ENCODE measurements around the gene ZNF664. TPM values are rescaled to one million over a fixed set of nuclear protein-coding genes. Genes with fewer than 3 reads are reported as not detected.

The ZNF664 gene
- total RNA-seq, 1 experiment from 2014 or later: 36.0 TPM

DNA sequence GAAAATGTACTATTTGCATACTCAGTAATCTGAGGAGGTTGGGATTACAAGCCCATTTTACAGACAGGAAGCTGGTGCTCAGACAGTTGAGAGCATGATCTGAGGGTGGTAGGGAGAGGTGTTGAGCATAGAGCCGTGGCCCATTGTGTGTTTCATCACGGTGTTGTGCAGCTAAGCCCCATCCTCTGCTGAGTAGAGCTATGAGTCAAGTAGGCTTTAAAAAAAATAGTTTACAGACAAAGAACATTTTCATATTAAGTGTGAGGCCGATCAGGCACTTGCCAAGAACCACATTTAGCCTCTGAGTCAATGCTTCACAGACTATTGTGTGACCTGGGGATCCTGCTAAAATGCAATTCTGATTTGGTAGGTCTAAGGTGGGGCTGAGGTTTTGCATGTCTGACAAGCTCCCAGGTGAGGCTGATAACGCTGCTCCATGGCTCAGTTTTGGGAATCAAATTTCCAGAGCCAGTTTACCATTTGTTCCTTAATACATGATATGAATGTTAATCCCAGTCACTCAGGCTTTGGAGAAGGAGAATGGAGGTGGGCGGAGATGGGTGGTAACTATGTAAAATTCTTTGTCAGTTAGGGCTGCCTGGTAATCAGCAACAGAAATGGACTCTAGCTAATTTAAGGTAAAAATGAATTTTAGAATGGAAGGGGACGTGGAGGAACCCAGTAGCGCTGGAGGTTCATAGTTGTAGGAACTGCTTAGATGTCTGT is 22.2 kb downstream of the ZNF664 start:
- Histone ChIP-seq H3K27me3 (replicated peaks) (no peaks in the 10 kb centered on the region), H3K4me3 (no peak overlapping the region), H3K36me3 (peaks cover 22% of the 10 kb centered on the region), H3K4me1 (replicated peaks) (peaks cover 8% of the 10 kb centered on the region; the same call in 1 of the 2 replicates), H3K27ac (no peak overlapping the region), H3K9me3 (replicated peaks) (no peaks in the 10 kb centered on the region)
- peak in 1 of 2 experiments; percentile 2 for DNase-seq (ENCODE audit: low read depth in 1 of 2, low spot score in 2 of 2)

- H3K9me3 ChIP-seq (replicated peaks): no peaks in the 10 kb centered on the region
- peaks cover 8% of the 10 kb centered on the region; the same call in 1 of the 2 replicates for H3K4me1 ChIP-seq (replicated peaks)
- DNase-seq (ENCODE audit: low read depth in 1 of 2, low spot score in 2 of 2): no peak
- no peak overlapping the region for H3K27ac ChIP-seq
- H3K36me3 ChIP-seq: peaks cover 20% of the 10 kb centered on the region
- H3K4me3 ChIP-seq: no peak overlapping the region
- H3K27me3 ChIP-seq (replicated peaks): no peaks in the 10 kb centered on the region
Observed at GRCh38 chr12:123996581-123996980, 23.6 kb downstream of the ZNF664 start.

DNA sequence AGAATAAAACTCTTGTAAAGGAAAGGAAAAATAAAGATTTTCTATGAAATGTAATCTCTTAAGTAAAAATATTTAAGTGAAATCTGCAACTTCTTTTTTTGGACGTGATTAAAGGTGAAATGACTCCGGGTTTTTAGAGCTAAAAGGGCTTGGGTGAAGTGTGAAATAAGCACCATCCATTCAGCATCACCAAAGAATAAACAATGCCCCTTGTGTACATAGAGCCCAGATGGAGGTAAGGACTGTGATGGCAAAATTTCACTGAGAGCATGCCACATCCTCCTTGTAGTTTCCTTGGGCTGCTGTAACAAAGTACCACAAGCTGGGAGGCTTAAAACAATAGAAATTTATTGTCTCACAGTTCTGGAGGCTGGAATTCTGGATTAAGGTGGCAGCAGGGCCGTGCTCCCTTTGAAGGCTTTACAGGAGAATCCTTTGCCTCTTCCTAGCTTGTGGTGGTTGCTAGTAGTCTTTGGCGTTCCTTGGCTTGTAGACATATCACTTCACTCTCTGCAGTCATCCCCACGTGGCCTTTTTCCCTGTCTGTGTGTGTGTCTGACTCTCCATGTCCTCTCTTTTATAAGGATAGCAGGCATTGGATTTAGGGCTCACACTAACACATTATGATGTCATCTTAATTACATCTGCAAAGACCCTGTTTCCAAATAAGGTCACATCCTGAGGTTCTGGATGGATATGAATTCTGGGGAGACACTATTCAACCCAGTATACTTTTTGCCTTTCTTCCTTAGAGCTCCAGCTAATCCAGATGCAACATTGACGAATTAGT is 24.2 kb downstream of the ZNF664 start:
- H3K9me3 ChIP-seq (replicated peaks): no peaks in the 10 kb centered on the region
- H3K4me3 ChIP-seq: no peak overlapping the region
- DNase-seq (ENCODE audit: low read depth in 1 of 2, low spot score in 2 of 2): no peak
- H3K27ac ChIP-seq: no peak overlapping the region
- H3K4me1 ChIP-seq (replicated peaks): peaks cover 8% of the 10 kb centered on the region; the same call in 1 of the 2 replicates
- H3K27me3 ChIP-seq (replicated peaks): no peaks in the 10 kb centered on the region
- peaks cover 20% of the 10 kb centered on the region for H3K36me3 ChIP-seq

DNA sequence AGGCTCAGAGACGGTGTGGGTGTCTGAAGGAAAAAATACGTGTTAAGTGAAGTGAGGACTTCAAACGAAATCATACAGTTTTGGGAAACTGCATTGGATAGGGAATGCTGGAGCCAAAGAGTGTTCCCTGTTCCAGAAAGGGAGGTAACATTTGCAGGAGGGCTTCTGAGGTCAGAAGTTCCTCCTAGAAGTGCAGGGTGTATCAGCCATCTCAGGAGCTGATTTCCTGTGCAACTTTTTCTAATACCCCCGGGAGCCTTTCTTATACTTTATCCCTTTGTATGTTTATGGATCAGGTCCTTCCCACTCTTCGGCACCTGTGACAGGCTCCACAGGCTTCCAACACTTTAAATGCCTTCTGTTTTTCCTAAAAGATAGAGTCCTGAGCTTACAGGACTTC is 24.9 kb downstream of the ZNF664 start:
- no peak for DNase-seq (ENCODE audit: low read depth in 1 of 2, low spot score in 2 of 2)
- no peaks in the 10 kb centered on the region for H3K27me3 ChIP-seq (replicated peaks)
- no peak overlapping the region for H3K27ac ChIP-seq

DNA sequence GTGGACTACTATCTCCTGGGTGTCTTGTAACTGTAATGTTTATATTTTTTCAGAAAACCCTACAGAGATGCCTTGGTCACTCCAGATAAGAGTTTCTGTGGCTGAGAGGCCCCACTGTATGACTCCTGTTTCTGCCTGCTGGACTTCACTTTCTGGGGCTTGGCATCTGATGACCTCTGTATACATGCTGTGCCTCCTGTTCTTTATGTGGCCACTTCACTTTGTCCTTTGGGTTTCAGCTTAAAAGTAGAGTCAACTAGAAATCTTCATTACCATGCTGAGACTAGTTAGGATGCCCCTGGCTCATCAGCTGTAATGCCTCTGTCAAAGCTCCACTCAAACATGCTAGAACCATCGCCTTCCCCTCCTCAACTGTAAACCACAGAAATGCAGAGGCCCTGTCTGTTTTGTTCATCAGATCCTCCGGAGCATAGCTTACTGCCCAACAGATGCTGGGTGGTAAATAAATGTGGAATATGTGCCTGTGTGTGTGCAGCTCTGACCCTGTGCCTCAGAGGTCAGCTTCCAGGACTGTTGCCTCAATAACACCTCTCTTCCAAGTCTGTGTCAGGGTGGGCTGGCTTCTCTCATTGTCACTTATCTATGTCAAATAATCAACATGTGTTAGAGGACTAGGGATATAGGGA is 25.5 kb downstream of the ZNF664 start:
- no peak for DNase-seq (ENCODE audit: low read depth in 1 of 2, low spot score in 2 of 2)
- H3K27ac ChIP-seq: no peak overlapping the region

More for the DNA sequence above, 24.9 kb downstream of the ZNF664 start:
- Histone ChIP-seq H3K4me3 (no peak overlapping the region), H3K4me1 (replicated peaks) (peaks cover 8% of the 10 kb centered on the region; the same call in 1 of the 2 replicates), H3K9me3 (replicated peaks) (no peaks in the 10 kb centered on the region), H3K36me3 (peaks cover 20% of the 10 kb centered on the region)

GRCh38 chr12:123998991-123999359 is 26.0 kb downstream of the ZNF664 start:
- no peak overlapping the region for H3K27ac ChIP-seq
- no peak for DNase-seq (ENCODE audit: low read depth in 1 of 2, low spot score in 2 of 2)

More for the DNA sequence above, 25.5 kb downstream of the ZNF664 start:
- Histone ChIP-seq H3K9me3 (replicated peaks) (no peaks in the 10 kb centered on the region), H3K27me3 (replicated peaks) (no peaks in the 10 kb centered on the region), H3K4me1 (replicated peaks) (peaks cover 8% of the 10 kb centered on the region; the same call in 1 of the 2 replicates), H3K4me3 (no peak overlapping the region), H3K36me3 (peaks cover 20% of the 10 kb centered on the region)

GRCh38 chr12:124000111-124000510 is 27.1 kb downstream of the ZNF664 start:
- H3K9me3 ChIP-seq (replicated peaks): no peaks in the 10 kb centered on the region
- DNase-seq (ENCODE audit: low read depth in 1 of 2, low spot score in 2 of 2): no peak
- no peak overlapping the region for H3K27ac ChIP-seq
- H3K27me3 ChIP-seq (replicated peaks): no peaks in the 10 kb centered on the region
- H3K4me1 ChIP-seq (replicated peaks): peaks cover 3% of the 10 kb centered on the region; the same call in 1 of the 2 replicates
- peaks cover 20% of the 10 kb centered on the region for H3K36me3 ChIP-seq
- H3K4me3 ChIP-seq: no peak overlapping the region

More at GRCh38 chr12:123998991-123999359, 26.0 kb downstream of the ZNF664 start:
- Histone ChIP-seq H3K4me1 (replicated peaks) (peaks cover 8% of the 10 kb centered on the region; the same call in 1 of the 2 replicates), H3K4me3 (no peak overlapping the region), H3K27me3 (replicated peaks) (no peaks in the 10 kb centered on the region), H3K36me3 (peaks cover 20% of the 10 kb centered on the region), H3K9me3 (replicated peaks) (no peaks in the 10 kb centered on the region)

GRCh38 chr12:124001343-124001742 is 28.3 kb downstream of the ZNF664 start:
- Histone ChIP-seq H3K4me1 (replicated peaks) (no peaks in the 10 kb centered on the region), H3K36me3 (peaks cover 25% of the 10 kb centered on the region), H3K4me3 (no peak overlapping the region), H3K27ac (no peak overlapping the region), H3K27me3 (replicated peaks) (no peaks in the 10 kb centered on the region), H3K9me3 (replicated peaks) (no peaks in the 10 kb centered on the region)
- DNase-seq (ENCODE audit: low read depth in 1 of 2, low spot score in 2 of 2): no peak

DNA sequence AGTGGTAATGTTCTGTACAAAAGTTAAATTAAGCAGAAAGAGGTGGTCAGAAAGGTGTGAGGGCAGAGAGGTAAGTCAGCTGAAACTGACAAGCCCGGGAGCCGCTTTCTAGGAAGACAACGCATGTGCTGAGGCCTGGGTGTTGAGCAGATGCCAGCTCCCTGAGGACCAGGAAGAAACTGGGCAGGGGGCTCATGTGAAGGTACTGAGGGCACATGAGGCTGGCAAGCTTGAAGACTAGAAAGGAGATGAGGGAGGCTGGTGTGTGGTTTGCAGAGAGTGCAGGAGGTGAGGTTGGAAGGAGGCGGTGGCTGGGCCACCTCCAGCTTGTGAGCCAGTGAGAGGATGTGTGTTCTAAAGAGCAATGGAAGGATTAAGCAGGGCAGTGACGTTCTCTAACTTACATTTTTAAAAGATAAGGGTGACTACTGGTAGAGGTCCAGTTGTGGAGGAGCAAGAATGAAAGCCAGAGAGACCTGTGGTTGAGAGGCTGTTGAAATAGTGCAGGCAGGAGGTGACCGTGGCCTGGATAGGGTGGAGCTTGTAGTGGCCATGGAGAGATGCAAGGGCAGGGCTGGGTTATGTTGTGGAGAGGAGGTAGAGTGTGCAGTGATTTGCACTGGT is 29.1 kb downstream of the ZNF664 start:
- Histone ChIP-seq H3K27ac (no peak overlapping the region), H3K4me3 (no peak overlapping the region), H3K4me1 (replicated peaks) (no peaks in the 10 kb centered on the region), H3K9me3 (replicated peaks) (no peaks in the 10 kb centered on the region), H3K36me3 (peaks cover 25% of the 10 kb centered on the region), H3K27me3 (replicated peaks) (no peaks in the 10 kb centered on the region)
- no peak for DNase-seq (ENCODE audit: low read depth in 1 of 2, low spot score in 2 of 2)

DNA sequence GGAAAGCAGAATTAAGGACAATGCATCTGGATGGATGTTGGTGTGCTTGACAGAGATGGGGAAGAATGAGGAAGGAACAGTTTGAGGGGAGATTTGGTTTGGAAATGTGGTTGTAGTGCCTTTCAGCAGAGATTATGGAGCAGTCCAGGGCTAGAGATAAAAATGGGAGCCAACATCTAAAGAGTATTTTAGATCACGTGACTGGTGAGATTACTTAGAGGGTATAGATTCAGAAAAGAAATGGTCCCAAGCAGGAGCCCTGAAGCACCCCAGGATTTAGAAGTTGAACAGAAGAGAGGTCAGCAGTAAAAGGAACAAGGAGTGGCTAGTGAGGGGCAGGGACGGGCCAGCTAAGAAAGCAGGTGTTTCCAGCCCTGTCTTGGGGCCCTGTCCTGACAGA is 29.6 kb downstream of the ZNF664 start:
- DNase-seq (ENCODE audit: low read depth in 1 of 2, low spot score in 2 of 2): no peak
- Histone ChIP-seq H3K27me3 (replicated peaks) (no peaks in the 10 kb centered on the region), H3K27ac (no peak overlapping the region)

DNA sequence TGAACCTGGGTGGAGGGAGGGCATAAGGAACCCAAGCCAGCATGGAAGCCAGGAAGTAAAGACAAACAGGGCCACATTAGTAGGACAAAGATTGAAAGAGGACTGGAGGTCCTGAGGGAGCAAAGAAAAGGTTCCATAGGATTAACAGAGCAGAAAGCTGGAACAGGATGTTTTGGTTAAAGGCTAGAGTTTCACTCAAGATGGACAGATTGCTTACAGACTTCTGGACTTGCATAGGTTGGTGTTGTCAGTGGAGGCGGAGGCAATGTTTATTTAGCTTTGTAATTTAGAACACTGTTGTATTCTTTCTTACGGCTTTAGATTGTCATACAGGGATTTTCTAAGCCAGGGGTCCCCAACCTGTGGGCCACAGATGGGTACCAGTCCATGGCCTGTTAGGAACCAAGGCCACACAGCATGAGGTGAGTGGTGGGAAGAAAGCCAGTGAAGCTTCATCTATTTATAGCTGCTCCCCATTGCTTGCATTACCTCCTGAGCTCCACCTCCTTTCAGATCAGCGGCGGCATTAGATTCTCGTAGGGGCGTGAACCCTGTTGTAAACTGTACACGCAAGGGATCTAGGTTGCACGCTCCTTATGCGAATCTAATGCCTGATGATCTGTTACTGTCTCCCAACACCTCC is 31.3 kb downstream of the ZNF664 start:
- H3K36me3 ChIP-seq: peaks cover 20% of the 10 kb centered on the region
- no peaks in the 10 kb centered on the region for H3K27me3 ChIP-seq (replicated peaks)
- H3K4me1 ChIP-seq (replicated peaks): no peaks in the 10 kb centered on the region
- no peak for DNase-seq (ENCODE audit: low read depth in 1 of 2, low spot score in 2 of 2)
- H3K9me3 ChIP-seq (replicated peaks): no peaks in the 10 kb centered on the region
- no peak overlapping the region for H3K27ac ChIP-seq
- no peak overlapping the region for H3K4me3 ChIP-seq

More for the DNA sequence above, 29.6 kb downstream of the ZNF664 start:
- Histone ChIP-seq H3K4me3 (no peak overlapping the region), H3K36me3 (peaks cover 25% of the 10 kb centered on the region), H3K9me3 (replicated peaks) (no peaks in the 10 kb centered on the region), H3K4me1 (replicated peaks) (no peaks in the 10 kb centered on the region)

GRCh38 chr12:124006085-124006845 is 33.2 kb downstream of the ZNF664 start:
- Histone ChIP-seq H3K9me3 (replicated peaks) (no peaks in the 10 kb centered on the region), H3K27me3 (replicated peaks) (no peaks in the 10 kb centered on the region), H3K27ac (no peak overlapping the region), H3K4me1 (replicated peaks) (no peaks in the 10 kb centered on the region), H3K4me3 (no peak overlapping the region), H3K36me3 (peaks cover 15% of the 10 kb centered on the region)
- DNase-seq (ENCODE audit: low read depth in 1 of 2, low spot score in 2 of 2): no peak
